Activated T-cell treated with anti-CD3 and anti-CD28 coated beads for 24 hours (primary cell): Measurements from ENCODE around the gene TMIGD3.
"Not testable (repeated sequence)": the region's sequence is repeated elsewhere in the genome, so short reads cannot be mapped to it uniquely, and the experiment has no call there.

Source experiments
- DNase-seq: peaks from one replicate; pipeline ENCODE4 v3.0.0-alpha.2; 2020; ENCODE audit warnings: low read depth

Gene TMIGD3

GRCh38 chr1:111503585-111504060 is at the start of gene TMIGD3, which contains the start of gene ADORA3:
Gene TMIGD3 (minus strand): TSS chr1:111503633. CDS start chr1:111503354, 279 bp downstream.
Gene ADORA3 (minus strand): TSS chr1:111503633. CDS start chr1:111503354, 279 bp downstream.
- no peak for DNase-seq

DNA sequence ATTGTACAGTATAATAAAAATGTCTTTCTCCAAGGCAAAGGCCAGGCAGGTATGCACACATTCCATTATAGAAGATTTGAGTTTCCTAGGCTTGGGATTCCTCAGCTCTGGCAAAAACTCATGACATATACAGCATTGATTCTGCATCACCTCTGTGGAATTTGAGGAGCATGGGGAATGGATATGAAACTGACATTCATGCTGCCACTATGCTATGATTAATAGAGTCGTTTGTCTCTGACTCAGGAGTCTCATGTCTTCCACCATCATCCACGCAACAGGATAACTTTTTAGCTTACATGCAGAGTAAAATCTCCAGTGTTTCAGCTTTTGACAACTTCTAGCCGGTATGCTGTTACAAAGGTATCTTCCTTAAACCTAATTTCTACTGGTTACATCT is 49.8 kb upstream of the TMIGD3 start:
- DNase-seq: no peak

DNA sequence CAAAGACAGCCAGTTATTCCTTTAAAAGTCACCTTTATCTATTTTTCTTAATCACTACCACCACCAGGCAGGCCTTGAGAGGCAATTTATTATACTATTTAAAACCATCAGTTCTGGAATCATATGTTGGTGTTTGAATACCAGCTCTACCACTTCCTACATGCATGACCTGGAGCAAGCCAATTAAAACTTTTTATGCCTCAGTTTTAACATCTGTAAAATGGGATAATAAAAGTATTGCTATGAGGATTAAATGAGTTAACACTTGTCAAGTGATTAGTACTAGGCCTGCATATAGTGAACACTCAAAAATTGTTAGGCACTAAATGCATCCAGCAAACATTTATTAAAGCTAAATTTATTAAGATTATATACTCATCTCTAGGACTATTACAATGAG is 49.2 kb upstream of the TMIGD3 start:
- DNase-seq: no peak

DNA sequence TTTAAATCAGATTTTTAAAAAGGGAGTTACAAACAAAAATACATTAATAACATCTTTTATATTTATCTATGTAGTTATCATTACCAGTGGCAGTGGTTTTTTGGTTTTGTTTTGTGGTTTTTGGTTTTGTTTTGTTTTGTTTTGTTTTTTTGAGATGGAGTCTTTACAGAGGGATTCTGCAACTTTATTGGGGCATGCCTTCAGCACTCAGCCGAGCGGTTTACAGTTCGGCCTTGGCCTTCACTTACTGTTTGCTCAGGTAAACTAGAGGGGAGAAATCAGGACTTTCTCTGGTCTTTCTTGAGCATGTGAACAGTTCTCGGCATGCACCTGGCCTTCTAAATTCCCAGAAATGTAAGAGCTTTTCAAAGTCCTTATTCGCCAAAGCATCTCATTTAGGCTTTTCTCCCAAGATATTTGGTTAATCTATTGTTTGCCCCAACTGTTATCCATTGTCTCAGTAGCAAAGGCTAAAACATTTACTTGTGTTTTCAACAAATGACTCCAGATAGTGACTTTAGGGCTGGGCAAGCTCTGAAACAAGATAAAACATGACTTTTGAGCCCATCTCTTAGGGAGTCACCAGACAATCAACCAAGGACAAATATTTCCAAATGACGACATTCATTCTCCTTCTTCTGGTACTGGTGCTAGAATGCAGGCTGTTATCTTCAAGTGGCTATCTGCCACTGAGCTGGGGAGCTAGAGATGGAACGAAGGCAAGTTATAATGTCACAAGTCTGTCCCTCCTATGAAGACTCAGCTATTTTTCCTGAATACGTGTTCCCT is 48.4 kb upstream of the TMIGD3 start:
- no peak for DNase-seq

DNA sequence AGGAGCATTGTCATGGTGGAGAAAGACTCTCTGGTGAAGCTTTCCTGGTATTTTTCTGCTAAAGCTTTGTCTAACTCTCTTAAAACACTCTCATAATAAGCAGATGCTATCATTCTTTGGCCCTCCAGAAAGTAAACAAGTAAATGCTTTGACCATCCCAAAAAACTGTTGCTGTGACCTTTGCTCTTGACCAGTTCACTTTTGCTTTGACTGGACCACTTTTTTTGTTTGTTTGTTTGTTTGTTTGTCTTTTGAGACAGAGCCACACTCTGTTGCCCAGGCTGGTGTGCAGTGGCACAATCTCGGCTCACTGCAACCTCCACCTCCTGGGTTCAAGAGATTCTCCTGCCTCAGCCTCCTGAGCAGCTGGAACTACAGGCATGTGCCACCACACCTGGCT is 44.4 kb upstream of the TMIGD3 start:
- not testable (repeated sequence) for DNase-seq

- no peak for DNase-seq
Measured at GRCh38 chr1:111542187-111542586, 38.8 kb upstream of the TMIGD3 start.

DNA sequence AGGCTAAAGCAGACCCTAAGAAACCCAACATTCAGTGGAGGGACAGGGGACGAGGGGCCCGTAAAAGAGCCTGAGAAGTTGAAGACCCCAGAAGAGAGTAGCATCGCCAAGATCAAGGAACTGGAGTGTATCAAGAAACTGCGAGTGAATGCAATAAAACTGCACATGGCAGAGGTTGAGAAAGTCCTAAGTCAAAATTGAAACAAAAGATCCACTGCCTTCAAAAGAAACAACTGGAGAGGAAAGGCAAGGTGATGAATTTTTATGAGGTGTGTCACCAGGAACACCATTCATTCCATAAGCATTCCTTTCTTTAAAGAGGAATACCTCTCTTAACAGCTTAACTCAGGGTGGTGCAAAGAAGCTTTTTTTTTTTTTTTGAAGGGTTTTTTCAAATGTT is 38.3 kb upstream of the TMIGD3 start:
- no peak for DNase-seq

DNA sequence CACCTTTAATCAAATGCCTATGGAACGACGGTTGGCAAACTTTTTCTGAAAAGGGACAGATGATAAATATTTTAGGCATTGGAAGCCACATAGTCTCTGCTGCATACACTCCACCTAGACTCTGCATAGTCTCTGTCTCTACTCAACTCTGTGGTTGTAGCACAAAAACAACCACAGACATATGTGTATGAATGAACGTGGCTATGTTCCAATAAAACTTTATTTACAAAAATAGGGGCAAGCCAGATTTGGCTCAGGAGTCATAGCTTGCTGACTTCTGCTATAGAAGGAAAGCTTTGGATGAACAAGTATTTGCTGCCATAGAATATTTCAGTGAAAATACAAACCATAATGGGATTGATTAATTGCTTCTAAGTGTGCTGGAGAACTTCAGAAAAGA is 37.5 kb upstream of the TMIGD3 start:
- no peak for DNase-seq

- no peak for DNase-seq
Measured at GRCh38 chr1:111538343-111539025, 35.1 kb upstream of the TMIGD3 start.

DNA sequence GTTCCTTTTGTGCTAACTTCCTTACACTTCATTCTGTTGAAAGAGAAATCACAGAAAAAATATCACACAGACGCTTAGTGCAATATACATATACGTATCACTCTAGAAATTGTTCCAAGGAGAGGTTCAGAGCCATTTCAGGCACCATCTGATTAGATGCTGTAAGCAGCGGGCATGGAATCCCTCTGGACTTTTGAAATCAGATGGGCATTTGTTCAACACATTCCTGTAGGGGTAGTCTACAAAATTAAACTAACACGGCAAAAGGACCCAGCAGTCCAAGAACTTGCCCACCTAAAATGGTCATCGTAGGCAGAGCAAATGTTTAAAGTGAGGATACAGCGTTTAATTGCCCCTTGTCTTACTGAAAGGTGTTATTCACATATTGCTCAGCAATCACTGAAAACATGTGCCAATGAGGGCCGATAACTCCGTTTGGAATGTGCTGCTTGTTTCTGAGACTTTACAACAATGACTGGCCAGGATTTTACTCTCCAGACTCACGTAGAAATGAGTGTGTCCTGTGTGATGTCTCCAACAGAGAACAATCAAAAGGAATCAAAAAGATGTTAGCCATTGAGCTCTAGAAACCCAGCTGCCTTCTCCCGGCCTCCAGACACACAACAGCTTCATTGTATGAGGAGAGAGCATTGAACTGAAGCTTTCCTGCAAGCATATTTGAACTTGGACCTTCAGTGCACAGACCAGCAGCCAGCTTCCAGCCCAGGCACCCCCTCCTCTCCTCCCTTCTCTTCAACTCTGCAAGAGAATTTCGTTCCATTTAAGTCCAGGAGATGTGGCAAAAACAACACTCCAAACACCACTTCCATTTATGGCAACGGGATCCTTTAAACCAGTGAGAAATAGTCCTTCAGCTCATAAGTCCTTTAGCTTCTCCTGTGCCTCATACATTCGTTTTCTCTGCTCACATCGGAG is 32.1 kb upstream of the TMIGD3 start:
- no peak for DNase-seq

DNA sequence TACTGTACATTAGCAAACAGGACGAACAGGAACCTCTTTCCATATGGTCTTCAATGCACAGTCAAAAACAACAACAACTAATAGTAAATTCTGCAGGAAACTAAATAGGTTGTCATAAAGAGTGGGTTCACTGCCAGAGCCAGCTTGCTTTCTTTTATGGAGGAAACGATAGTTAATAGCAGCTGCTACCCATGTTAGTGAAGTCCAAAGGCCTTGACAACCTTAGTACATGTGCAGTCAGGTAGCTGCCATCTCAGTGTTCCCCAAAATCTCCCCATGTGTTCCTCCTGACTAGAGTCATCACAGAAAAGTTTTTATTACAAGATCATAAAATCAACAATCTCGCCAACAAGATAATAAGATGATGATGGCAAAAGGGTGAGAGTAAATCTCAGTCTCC is 16.6 kb upstream of the TMIGD3 start:
- no peak for DNase-seq

DNA sequence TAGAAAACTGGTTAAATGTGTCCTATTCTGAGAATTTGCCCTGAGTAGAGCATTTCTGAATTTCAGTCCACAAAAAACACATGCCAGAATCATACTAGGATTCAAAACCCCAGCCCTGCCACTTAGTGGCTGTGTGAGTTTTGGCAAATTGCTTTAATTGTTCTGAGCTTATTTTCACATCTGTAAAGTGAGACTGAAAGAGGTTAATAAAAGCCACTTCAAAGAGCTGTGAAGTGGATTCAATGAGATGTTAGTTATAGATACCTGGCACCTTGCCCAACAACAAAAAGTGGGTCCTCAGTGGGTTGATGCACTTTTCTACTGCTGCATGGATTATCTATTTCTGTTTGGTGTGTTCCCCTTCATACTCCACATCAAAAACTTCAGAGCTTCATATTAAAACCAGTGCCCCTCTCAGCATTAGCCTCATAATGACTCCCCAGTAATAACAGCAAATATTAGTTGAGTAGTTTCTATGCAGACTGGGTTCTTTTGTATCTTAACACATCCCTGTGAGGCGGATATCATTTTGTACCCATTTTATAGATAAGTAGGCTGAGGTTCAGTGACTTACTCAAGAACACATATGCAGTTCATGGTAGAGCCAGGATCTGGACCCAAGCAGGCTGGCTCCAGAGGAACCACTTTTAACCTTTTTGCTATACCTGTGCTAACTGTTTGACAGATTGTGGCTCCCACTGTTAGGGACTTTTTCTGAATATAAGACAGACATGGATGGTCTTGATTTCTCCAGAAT is 14.2 kb upstream of the TMIGD3 start:
- no peak for DNase-seq

DNA sequence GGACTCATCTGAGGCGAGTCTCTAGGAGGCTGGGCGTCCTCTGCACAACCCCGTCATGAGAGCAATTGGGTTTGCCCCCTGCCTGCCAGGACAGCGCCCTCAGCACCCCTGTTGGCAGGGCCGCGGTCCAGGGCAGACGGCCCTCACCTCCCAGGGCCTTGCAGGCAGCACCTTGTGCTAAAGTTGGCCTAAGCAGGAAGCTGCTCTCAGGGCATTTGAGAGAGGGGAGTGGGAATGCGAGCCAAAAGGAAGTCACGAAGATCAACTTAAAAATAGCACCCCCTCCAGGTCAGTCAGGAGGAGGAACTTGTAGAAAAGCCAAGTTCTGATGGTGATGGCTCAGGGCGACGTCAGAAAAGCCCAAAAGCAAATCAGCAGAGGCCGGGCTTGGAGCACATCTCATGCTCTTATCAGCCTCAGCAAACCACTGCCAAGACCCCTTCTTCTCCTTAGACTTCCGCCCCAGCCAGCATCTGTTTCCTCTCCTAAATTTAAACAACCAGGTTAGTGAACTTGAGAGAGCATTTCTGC is 12.6 kb upstream of the TMIGD3 start:
- DNase-seq: no peak

DNA sequence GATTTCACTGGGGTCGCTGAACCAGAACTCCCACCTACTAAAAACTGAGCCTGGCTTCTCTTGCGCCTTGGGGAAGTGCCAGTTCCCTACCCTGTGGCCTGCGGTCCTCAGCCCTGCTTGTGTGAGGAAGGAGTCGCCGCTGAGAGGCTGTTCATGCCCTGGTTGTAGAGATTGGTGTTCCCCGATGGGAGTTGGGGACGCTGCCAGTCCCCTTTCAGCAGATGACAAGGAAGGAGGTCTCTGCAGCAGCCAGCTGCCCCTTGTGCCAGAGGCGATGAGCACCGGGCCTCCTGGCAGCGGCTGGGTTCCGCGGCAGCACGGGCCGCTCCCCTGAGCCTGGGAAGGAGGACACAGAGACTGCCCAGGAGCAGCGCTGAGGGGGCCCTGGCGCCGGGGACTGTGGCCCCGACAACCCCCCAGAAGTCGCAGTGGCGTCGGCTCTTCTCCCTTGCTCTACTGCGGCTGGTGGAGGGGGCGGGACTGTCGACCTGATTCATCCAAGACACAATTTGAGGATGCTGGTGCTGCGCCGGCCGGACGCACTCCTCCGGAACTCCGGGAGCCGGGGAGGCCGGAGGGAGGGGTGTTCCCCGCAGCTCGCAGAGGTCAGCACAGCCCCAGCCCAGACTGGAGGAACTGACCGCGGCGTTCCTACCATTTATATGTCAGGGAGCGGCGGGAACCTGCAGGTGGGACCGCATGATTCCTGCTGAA is 12.0 kb upstream of the TMIGD3 start:
- DNase-seq: no peak

DNA sequence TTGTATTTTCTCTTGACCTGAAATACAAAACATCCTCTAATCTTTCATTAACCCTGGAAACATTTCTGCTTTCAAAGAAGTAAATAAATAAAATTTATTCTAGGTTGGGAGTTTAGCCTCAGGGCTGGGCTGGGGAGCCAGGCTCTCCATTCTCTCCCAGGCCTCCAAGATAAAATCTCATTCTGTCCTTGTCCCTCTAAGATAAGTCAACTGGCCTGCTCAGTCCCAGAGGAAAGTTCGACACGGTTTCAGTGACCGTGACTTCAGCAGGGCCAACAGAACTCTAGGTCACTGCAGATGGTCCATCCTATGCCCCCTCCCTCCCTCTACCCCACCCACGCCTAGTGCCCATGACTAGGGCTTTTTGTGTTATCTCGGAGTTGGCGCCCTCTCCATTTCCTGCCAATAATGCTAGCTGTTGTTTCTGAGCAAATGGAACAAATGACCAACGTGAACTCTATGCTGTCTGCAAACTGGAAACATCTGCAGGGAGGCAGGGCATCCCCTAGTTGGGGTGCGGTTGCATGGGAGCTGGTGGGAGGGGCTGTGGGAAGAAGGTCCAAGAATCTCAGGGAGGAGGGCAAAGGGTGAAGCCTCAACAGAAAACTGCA is 10.1 kb upstream of the TMIGD3 start:
- DNase-seq: no peak

GRCh38 chr1:111512931-111513330 is 9.5 kb upstream of the TMIGD3 start:
- no peak for DNase-seq

DNA sequence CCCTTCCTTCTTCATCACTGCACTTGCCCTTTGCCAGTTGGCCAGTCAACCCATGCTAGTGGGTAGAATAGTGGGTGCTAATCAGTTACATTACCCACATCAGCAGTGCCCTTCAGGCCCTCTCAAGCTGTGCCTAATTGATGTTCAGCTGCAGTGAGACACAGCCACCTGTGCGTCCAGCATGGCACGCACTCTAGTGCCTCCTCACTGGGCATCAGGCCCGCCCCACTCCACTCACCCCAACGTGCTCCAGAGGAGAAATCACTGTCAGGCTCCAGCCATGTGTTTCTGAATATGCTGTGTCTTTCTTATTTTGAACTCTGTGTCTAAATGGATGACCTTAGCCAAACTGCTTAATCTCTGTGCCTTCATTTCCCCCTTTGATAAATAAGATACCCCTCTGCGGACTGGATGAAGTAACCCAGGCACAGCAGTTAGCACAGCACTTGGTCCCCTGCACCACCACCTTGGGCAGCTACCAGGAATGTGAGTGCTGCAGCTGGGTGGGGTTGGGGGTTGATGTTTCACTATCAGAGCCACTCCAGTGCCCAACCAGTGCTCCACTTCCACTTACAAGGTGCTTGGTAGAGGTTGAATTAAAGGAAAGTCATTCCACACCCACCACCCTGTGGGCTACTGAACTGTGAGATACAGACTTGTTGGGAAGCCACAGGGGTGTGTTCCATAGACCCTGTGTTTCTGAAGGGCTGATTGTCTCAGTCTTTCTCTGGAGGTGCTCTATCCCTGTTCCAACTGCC is 8.9 kb upstream of the TMIGD3 start:
- no peak for DNase-seq

- no peak for DNase-seq
Measured at GRCh38 chr1:111511370-111511769, 7.9 kb upstream of the TMIGD3 start.

GRCh38 chr1:111509997-111510375 is 6.6 kb upstream of the TMIGD3 start:
- DNase-seq: no peak
